BJ (cell line): ENCODE measurements around the gene GOLGA1. TPM values are rescaled to one million over a fixed set of nuclear protein-coding genes. Genes with fewer than 3 reads are reported as not detected.
"Not testable (repeated sequence)": the region's sequence is repeated elsewhere in the genome, so short reads cannot be mapped to it uniquely, and the experiment has no call there.

Experiments
- CTCF ChIA-PET: fragments of 350-600 bp; formaldehyde crosslinking; extraction: SDS; loops from one replicate; lab custom pipeline; 2021; ENCODE audit warnings: antibody characterized with exemption, inconsistent platforms; lab: Yijun Ruan, JAX
- POLR2A ChIA-PET: fragments of 300-600 bp; sonication (Branson Sonifier 250); formaldehyde crosslinking; extraction: SDS; loops from one replicate; lab custom pipeline; 2021; ENCODE audit warnings: antibody characterized with exemption; lab: Charles Lee
- DNase-seq: peaks from one replicate; pipeline ENCODE4 v3.0.0-alpha.2; 2011; ENCODE audit warnings: low read depth
- H3K27me3 ChIP-seq: 2 replicates; pipeline ENCODE4 v1.6.0; 2011; ENCODE audit warnings: low read length; ENCODE audit not compliant: control insufficient read depth, insufficient read depth
- H3K36me3 ChIP-seq: 2 replicates; pipeline ENCODE4 v1.5.1; 2011; ENCODE audit warnings: low read length; ENCODE audit not compliant: control insufficient read depth, insufficient read depth
- H3K4me3 ChIP-seq: 2 replicates; pipeline ENCODE4 v1.5.1; 2011; ENCODE audit warnings: low read depth, mild to moderate bottlenecking, control low read depth, low read length
- CTCF ChIP-seq: IDR thresholded peaks from 2 replicates; pipeline ENCODE4 v1.5.1; 2011; ENCODE audit warnings: low read depth, mild to moderate bottlenecking, control low read depth, inconsistent platforms, low read length, moderate library complexity; ENCODE audit not compliant: insufficient read depth
- polyA plus RNA-seq: library from polyadenylated mRNA; depleted of rRNA; stranded (reverse); fragments of >200 nt; gene quantifications from 2 replicates; pipeline ENCODE4 v1.2.3, GENCODE V29; 2011

Gene GOLGA1
- polyA plus RNA-seq, 1 experiment = 12.4 TPM

- no peak for DNase-seq
- no peaks in the 10 kb centered on the region for H3K36me3 ChIP-seq
- CTCF ChIA-PET = interaction anchor here (0.8 to 36.1 kb wide), 3 partner anchors 6 to 71 kb away, joined by 4 to 1161 read pairs (median 236); partner anchors contain the start of genes NR6A1, OLFML2A and WDR38
- TF ChIP-seq CTCF = no peak
- no peak overlapping the region for H3K4me3 ChIP-seq
- POLR2A ChIA-PET = no interaction called here
- peaks cover 3% of the 10 kb centered on the region; the same call in 1 of the 2 replicates for H3K27me3 ChIP-seq
Measured at GRCh38 chr9:124846969-124847368, 93.9 kb downstream of the GOLGA1 start.

- H3K4me3 ChIP-seq, DNase-seq, H3K36me3 ChIP-seq, H3K27me3 ChIP-seq, POLR2A ChIA-PET: not testable (repeated sequence)
- CTCF ChIA-PET = interaction anchor here (0.6 to 36.1 kb wide), 4 partner anchors 7 to 92 kb away, joined by 4 to 1161 read pairs (median 120); partner anchors contain the start of genes NR6A1, OLFML2A and WDR38
Measured at GRCh38 chr9:124846467-124846866, 94.4 kb downstream of the GOLGA1 start.

- H3K27me3 ChIP-seq = peaks cover 1% of the 10 kb centered on the region; the same call in 1 of the 2 replicates
- ChIA-PET CTCF (interaction anchor here (17.4 to 36.1 kb wide), 2 partner anchors 9 to 68 kb away, joined by 236 to 1161 read pairs; partner anchors contain the start of genes NR6A1, OLFML2A and WDR38), POLR2A (no interaction called here)
- no peaks in the 10 kb centered on the region for H3K36me3 ChIP-seq
- H3K4me3 ChIP-seq = no peak overlapping the region
- DNase-seq = no peak
- TF ChIP-seq CTCF = no peak
Measured at GRCh38 chr9:124844291-124844690, 96.6 kb downstream of the GOLGA1 start.

GRCh38 chr9:124843456-124844034, 97.3 kb downstream of the GOLGA1 start:
- H3K4me3 ChIP-seq = no peak overlapping the region
- CTCF ChIA-PET = interaction anchor here (4.7 to 36.1 kb wide), 3 partner anchors 10 to 67 kb away, joined by 18 to 1161 read pairs (median 236); partner anchors contain the start of genes NR6A1, OLFML2A and WDR38
- H3K36me3 ChIP-seq = no peaks in the 10 kb centered on the region
- no peaks in the 10 kb centered on the region; the same call in 1 of the 2 replicates for H3K27me3 ChIP-seq
- no peak for TF ChIP-seq CTCF
- DNase-seq = no peak
- POLR2A ChIA-PET = interaction anchor here (0.5 kb wide), 1 partner anchor 62 kb away, joined by 6 read pairs; no protein-coding TSS in a partner anchor

GRCh38 chr9:124841075-124841821, 99.6 kb downstream of the GOLGA1 start:
- DNase-seq = no peak
- CTCF ChIA-PET = interaction anchor here (1.2 to 36.1 kb wide), 7 partner anchors 10 to 65 kb away, joined by 3 to 1161 read pairs (median 8); partner anchors contain the start of genes NR6A1, OLFML2A and WDR38
- Histone ChIP-seq H3K4me3 (no peak overlapping the region), H3K36me3 (no peaks in the 10 kb centered on the region), H3K27me3 (no peaks in the 10 kb centered on the region)
- no peak for TF ChIP-seq CTCF
- POLR2A ChIA-PET = no interaction called here
